ENCODE results near the gene AADAT.

AADAT gene

GRCh38 chr4:170068438-170069128, 21.2 kb downstream of the AADAT start:
- ChIA-PET POLR2A (no interaction called here), CTCF (no interaction called here)
- no peak for TF ChIP-seq FOXA1 (IDR thresholded peaks at IDR 0.05)
- DNase-seq (ENCODE audit: extremely low spot score): no peak

- TF ChIP-seq FOXM1 (IDR thresholded peaks at IDR 0.05; ENCODE audit: borderline replicate concordance) (no peak), PKNOX1 (IDR thresholded peaks at IDR 0.05) (no peak), TARDBP (IDR thresholded peaks at IDR 0.05) (no peak), NFRKB (IDR thresholded peaks at IDR 0.05) (no peak), L3MBTL2 (conservative IDR thresholded peaks at IDR 0.05) (no peak), HDGF (IDR thresholded peaks at IDR 0.05; ENCODE audit: borderline replicate concordance) (no peak), CTBP1 (IDR thresholded peaks at IDR 0.05; ENCODE audit: borderline replicate concordance) (no peak), FOXK2 (IDR thresholded peaks at IDR 0.05) (no peak)
- DNase-seq (ENCODE audit: extremely low spot score): no peak
- CTCF ChIA-PET: interaction anchor here (0.6 kb wide), 1 partner anchor 128 kb away, joined by 3 read pairs; no protein-coding TSS in a partner anchor
- POLR2A ChIA-PET: no interaction called here
These were observed 30.3 kb downstream of the AADAT start for GRCh38 chr4:170059421-170059820.

- TF ChIP-seq LEF1 (IDR thresholded peaks at IDR 0.05; ENCODE audit: borderline replicate concordance) (no peak), FOXA1 (IDR thresholded peaks at IDR 0.05) (no peak), SP1 (IDR thresholded peaks at IDR 0.05) (no peak), L3MBTL2 (conservative IDR thresholded peaks at IDR 0.05) (no peak), FOXK2 (IDR thresholded peaks at IDR 0.05) (no peak), PKNOX1 (IDR thresholded peaks at IDR 0.05) (no peak), ZNF384 (IDR thresholded peaks at IDR 0.05) (no peak), ELF4 (IDR thresholded peaks at IDR 0.05) (no peak), NFRKB (IDR thresholded peaks at IDR 0.05) (no peak), TARDBP (IDR thresholded peaks at IDR 0.05) (no peak), BHLHE40 (IDR thresholded peaks at IDR 0.05; ENCODE audit: borderline replicate concordance) (no peak), SUZ12 (IDR thresholded peaks at IDR 0.05) (no peak), ARNT (IDR thresholded peaks at IDR 0.05) (no peak), CTBP1 (IDR thresholded peaks at IDR 0.05; ENCODE audit: borderline replicate concordance) (no peak), FOXM1 (IDR thresholded peaks at IDR 0.05; ENCODE audit: borderline replicate concordance) (no peak), HDGF (IDR thresholded peaks at IDR 0.05; ENCODE audit: borderline replicate concordance) (no peak)
- CTCF ChIA-PET: interaction anchor here (0.7 to 1.1 kb wide), 2 partner anchors 11 to 15 kb away, joined by 4 to 5 read pairs; no protein-coding TSS in a partner anchor
- DNase-seq (ENCODE audit: extremely low spot score): no peak
- POLR2A ChIA-PET: no interaction called here
These were observed 30.9 kb downstream of the AADAT start for GRCh38 chr4:170058826-170059225.

GRCh38 chr4:170057866-170058265, 31.9 kb downstream of the AADAT start:
- ChIA-PET POLR2A (no interaction called here), CTCF (interaction anchor here (1.1 kb wide), 1 partner anchor 10 kb away, joined by 4 read pairs; no protein-coding TSS in a partner anchor)
- TF ChIP-seq FOXA1 (IDR thresholded peaks at IDR 0.05) (no peak), TARDBP (IDR thresholded peaks at IDR 0.05) (no peak)
- DNase-seq (ENCODE audit: extremely low spot score): no peak

GRCh38 chr4:170052919-170053318, 36.8 kb downstream of the AADAT start:
- DNase-seq (ENCODE audit: extremely low spot score): no peak
- ChIA-PET CTCF (no interaction called here), POLR2A (no interaction called here)
- TF ChIP-seq CTBP1 (IDR thresholded peaks at IDR 0.05; ENCODE audit: borderline replicate concordance) (no peak), FOXA1 (IDR thresholded peaks at IDR 0.05) (no peak), FOXK2 (IDR thresholded peaks at IDR 0.05) (no peak), PKNOX1 (IDR thresholded peaks at IDR 0.05) (no peak), SUZ12 (IDR thresholded peaks at IDR 0.05) (no peak), TARDBP (IDR thresholded peaks at IDR 0.05) (no peak), L3MBTL2 (conservative IDR thresholded peaks at IDR 0.05) (no peak), SP1 (IDR thresholded peaks at IDR 0.05) (no peak), ZNF384 (IDR thresholded peaks at IDR 0.05) (no peak), ARNT (IDR thresholded peaks at IDR 0.05) (no peak), ELF4 (IDR thresholded peaks at IDR 0.05) (no peak)

GRCh38 chr4:170051402-170051801, 38.4 kb downstream of the AADAT start:
- POLR2A ChIA-PET: no interaction called here

More at GRCh38 chr4:170051402-170051801, 38.4 kb downstream of the AADAT start:
- no peak for TF ChIP-seq HDGF (IDR thresholded peaks at IDR 0.05; ENCODE audit: borderline replicate concordance)
- TF ChIP-seq ZNF384 (IDR thresholded peaks at IDR 0.05): no peak
- TF ChIP-seq PKNOX1 (IDR thresholded peaks at IDR 0.05): no peak
- no peak for TF ChIP-seq SUZ12 (IDR thresholded peaks at IDR 0.05)
- CTCF ChIA-PET: interaction anchor here (5.4 kb wide), 1 partner anchor 241 kb away, joined by 54 read pairs; no protein-coding TSS in a partner anchor
- DNase-seq (ENCODE audit: extremely low spot score): no peak

Data from HEK293T (cell line).